ENCODE measurements around the gene SF3B1. TPM values are rescaled to one million over a fixed set of nuclear protein-coding genes. Genes with fewer than 3 reads are reported as not detected.
A peak's percentile ranks its signal among the peaks of the same experiment; 100 is the strongest.

SF3B1 gene
- total and polyA plus RNA-seq, 4 donors, result 126 to 432 (median 232) TPM

DNA sequence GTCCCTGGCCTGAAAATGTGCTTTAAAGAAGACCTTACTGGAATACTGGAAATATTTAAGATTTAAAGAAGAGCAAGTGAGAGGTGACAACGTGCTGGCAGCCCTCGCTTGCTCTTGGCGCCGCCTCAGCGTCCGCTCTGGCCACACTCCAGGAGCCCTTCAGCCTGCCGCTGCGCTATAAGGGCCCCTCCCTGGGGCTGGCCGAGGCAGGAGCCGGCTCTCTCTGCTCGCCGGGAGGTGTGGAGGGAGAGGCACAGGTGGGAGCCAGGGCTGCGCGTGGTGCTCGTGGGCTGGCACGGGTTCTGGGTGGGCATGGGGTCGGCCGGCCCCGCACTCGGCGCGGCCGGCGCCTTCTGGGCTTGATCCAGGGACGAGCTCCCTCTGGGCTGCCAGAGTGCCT lies 15.6 kb upstream of the SF3B1 start:
- Histone ChIP-seq H3K36me3 (ENCODE audit: control insufficient read depth in 4 of 4, insufficient read depth in 4 of 4, low read length in 4 of 4) (no peaks in the 10 kb centered on the region), H3K4me1 (ENCODE audit: control insufficient read depth in 5 of 5, insufficient read depth in 5 of 5, low read length in 5 of 5) (peaks cover 1 to 12% (median 6%) of the 10 kb centered on the region in 5 donors), H3K27ac (ENCODE audit: low read depth in 1 of 2, low read length in 1 of 2) (no peak overlapping the region), H3K27me3 (ENCODE audit: control insufficient read depth in 3 of 3, insufficient read depth in 3 of 3, low read length in 2 of 3) (no peaks in the 10 kb centered on the region), H3K9me3 (ENCODE audit: control insufficient read depth in 4 of 4, insufficient read depth in 3 of 4, low read length in 3 of 4) (no peaks in the 10 kb centered on the region), H3K4me3 (no peak overlapping the region), H3K9ac (ENCODE audit: insufficient read depth in 1 of 2, low read length in 2 of 2) (no peak overlapping the region)
- TF ChIP-seq CTCF (IDR thresholded peaks at IDR 0.05; ENCODE audit: control extremely low read depth, extremely low read depth), result no peak
- peak; percentile 58 to 78 (median 69) for DNase-seq
- WGBS, 2 donors, result 74 to 87% methylated on average over 25 of the region's 25 CpGs
- no peak for ATAC-seq (ENCODE audit: insufficient read depth, low FRiP score)

DNA sequence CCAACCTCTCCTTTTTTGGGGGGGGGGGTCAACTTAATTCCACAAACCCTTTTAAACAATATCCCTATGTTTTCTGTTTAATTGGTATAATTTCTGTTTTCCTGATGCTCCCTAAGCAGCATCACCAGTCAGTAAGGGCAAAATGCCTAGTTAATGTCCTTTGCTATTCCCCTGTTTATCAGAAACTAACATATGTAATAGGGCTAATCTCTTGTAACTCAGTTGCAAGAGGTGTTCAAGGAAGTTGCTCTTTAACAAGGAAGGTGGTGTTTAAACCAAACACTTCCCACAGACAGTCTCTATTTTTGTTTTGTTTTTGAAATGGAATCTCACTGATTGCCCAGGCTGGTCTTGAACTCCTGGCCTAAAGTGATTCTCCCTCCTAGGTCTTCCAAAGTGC lies 12.0 kb upstream of the SF3B1 start:
- no peaks in the 10 kb centered on the region for H3K27me3 ChIP-seq (ENCODE audit: control insufficient read depth in 3 of 3, insufficient read depth in 3 of 3, low read length in 2 of 3)
- DNase-seq (no peak), ATAC-seq (ENCODE audit: insufficient read depth, low FRiP score) (no peak)
- no peak overlapping the region for H3K9ac ChIP-seq (ENCODE audit: insufficient read depth in 1 of 2, low read length in 2 of 2)
- no peak overlapping the region for H3K4me3 ChIP-seq
- no peak for TF ChIP-seq CTCF (IDR thresholded peaks at IDR 0.05; ENCODE audit: control extremely low read depth, extremely low read depth)
- H3K27ac ChIP-seq (ENCODE audit: low read depth in 1 of 2, low read length in 1 of 2), result no peak overlapping the region
- H3K4me1 ChIP-seq (ENCODE audit: control insufficient read depth in 5 of 5, insufficient read depth in 5 of 5, low read length in 5 of 5), result peaks cover 0 to 3% (median 0%) of the 10 kb centered on the region in 5 donors
- H3K36me3 ChIP-seq (ENCODE audit: control insufficient read depth in 4 of 4, insufficient read depth in 4 of 4, low read length in 4 of 4), result no peaks in the 10 kb centered on the region
- no peaks in the 10 kb centered on the region for H3K9me3 ChIP-seq (ENCODE audit: control insufficient read depth in 4 of 4, insufficient read depth in 3 of 4, low read length in 3 of 4)

GRCh38 chr2:197445746-197446145 lies 10.9 kb upstream of the SF3B1 start:
- no peak overlapping the region for H3K4me3 ChIP-seq
- 75 to 78% methylated on average over 1 of the region's 1 CpG for WGBS, 2 donors
- H3K4me1 ChIP-seq (ENCODE audit: control insufficient read depth in 5 of 5, insufficient read depth in 5 of 5, low read length in 5 of 5), result peaks cover 0 to 3% (median 0%) of the 10 kb centered on the region in 5 donors
- no peaks in the 10 kb centered on the region for H3K9me3 ChIP-seq (ENCODE audit: control insufficient read depth in 4 of 4, insufficient read depth in 3 of 4, low read length in 3 of 4)
- no peaks in the 10 kb centered on the region for H3K27me3 ChIP-seq (ENCODE audit: control insufficient read depth in 3 of 3, insufficient read depth in 3 of 3, low read length in 2 of 3)
- ATAC-seq (ENCODE audit: insufficient read depth, low FRiP score) (no peak), DNase-seq (no peak)
- no peak for TF ChIP-seq CTCF (IDR thresholded peaks at IDR 0.05; ENCODE audit: control extremely low read depth, extremely low read depth)
- H3K9ac ChIP-seq (ENCODE audit: insufficient read depth in 1 of 2, low read length in 2 of 2), result no peak overlapping the region
- H3K36me3 ChIP-seq (ENCODE audit: control insufficient read depth in 4 of 4, insufficient read depth in 4 of 4, low read length in 4 of 4), result no peaks in the 10 kb centered on the region
- H3K27ac ChIP-seq (ENCODE audit: low read depth in 1 of 2, low read length in 1 of 2), result no peak overlapping the region

- ATAC-seq (ENCODE audit: insufficient read depth, low FRiP score), result no peak
- TF ChIP-seq CTCF (IDR thresholded peaks at IDR 0.05; ENCODE audit: control extremely low read depth, extremely low read depth), result no peak
- H3K9ac ChIP-seq (ENCODE audit: insufficient read depth in 1 of 2, low read length in 2 of 2), result no peak overlapping the region
- no peak overlapping the region for H3K27ac ChIP-seq (ENCODE audit: low read depth in 1 of 2, low read length in 1 of 2)
- no peaks in the 10 kb centered on the region for H3K27me3 ChIP-seq (ENCODE audit: control insufficient read depth in 3 of 3, insufficient read depth in 3 of 3, low read length in 2 of 3)
- 32 to 38% methylated on average over 5 of the region's 5 CpGs for WGBS, 2 donors
- H3K36me3 ChIP-seq (ENCODE audit: control insufficient read depth in 4 of 4, insufficient read depth in 4 of 4, low read length in 4 of 4), result no peaks in the 10 kb centered on the region
- no peaks in the 10 kb centered on the region for H3K4me1 ChIP-seq (ENCODE audit: control insufficient read depth in 5 of 5, insufficient read depth in 5 of 5, low read length in 5 of 5)
- DNase-seq, result peak in 2 of 3 donors; percentile 10 to 17
- no peak overlapping the region for H3K4me3 ChIP-seq
- H3K9me3 ChIP-seq (ENCODE audit: control insufficient read depth in 4 of 4, insufficient read depth in 3 of 4, low read length in 3 of 4), result no peaks in the 10 kb centered on the region
Measured at GRCh38 chr2:197442857-197443256, 8.0 kb upstream of the SF3B1 start.
